Astrocyte (in vitro differentiated cells and primary cell): ENCODE results near the gene PITPNM3. TPM values are rescaled to one million over a fixed set of nuclear protein-coding genes. Genes with fewer than 3 reads are reported as not detected.

Experiments used
- DNase-seq: peaks from one replicate; pipeline ENCODE4 v3.0.0-alpha.2; 2010; ENCODE audit warnings: low read depth
- FAIRE-seq: peaks from 2 replicates; lab custom pipeline; 2011; peaks lifted over from hg19 to GRCh38; lab: Jason Lieb, UNC
- H2AFZ ChIP-seq: 2 replicates; pipeline ENCODE4 v1.6.0; 2012; ENCODE audit warnings: low read depth, low read length, inconsistent platforms
- H3K27ac ChIP-seq: 2 replicates; pipeline ENCODE4 v1.5.1; 2011; ENCODE audit warnings: low read depth, low read length, inconsistent platforms
- H3K27me3 ChIP-seq: 2 replicates; pipeline ENCODE4 v1.6.0; 2011; ENCODE audit warnings: low read length, inconsistent platforms; ENCODE audit not compliant: insufficient read depth
- H3K36me3 ChIP-seq: 2 replicates; pipeline ENCODE4 v1.5.1; 2011; ENCODE audit warnings: low read length, inconsistent platforms; ENCODE audit not compliant: insufficient read depth
- H3K4me1 ChIP-seq: 2 replicates; pipeline ENCODE4 v1.5.1; 2011; ENCODE audit warnings: low read length, inconsistent platforms; ENCODE audit not compliant: insufficient read depth
- H3K4me2 ChIP-seq: 2 replicates; pipeline ENCODE4 v1.6.0; 2012; ENCODE audit warnings: low read length, inconsistent platforms
- H3K4me3 ChIP-seq: 2 replicates; pipeline ENCODE4 v1.5.1; 2011; ENCODE audit warnings: low read depth, mild to moderate bottlenecking, low read length, inconsistent platforms; ENCODE audit not compliant: insufficient read depth
- H3K79me2 ChIP-seq: 2 replicates; pipeline ENCODE4 v1.6.0; 2012; ENCODE audit warnings: mild to moderate bottlenecking, low read length, inconsistent platforms; ENCODE audit not compliant: insufficient read depth
- H3K9ac ChIP-seq: 2 replicates; pipeline ENCODE4 v1.6.0; 2012; ENCODE audit warnings: mild to moderate bottlenecking, low read length, inconsistent platforms
- H3K9me3 ChIP-seq: 2 replicates; pipeline ENCODE4 v1.5.1; 2012; ENCODE audit warnings: low read depth, mild to moderate bottlenecking, low read length, inconsistent platforms; ENCODE audit not compliant: insufficient read depth
- H4K20me1 ChIP-seq: 2 replicates; pipeline ENCODE4 v1.6.0; 2012; ENCODE audit warnings: low read length, inconsistent platforms; ENCODE audit not compliant: insufficient read depth
- H3K27ac Mint-ChIP-seq: one replicate; pipeline ENCODE4 v1.8.0; 2021; ENCODE audit warnings: mild to moderate bottlenecking, mixed read lengths; ENCODE audit not compliant: unreplicated experiment
- H3K27me3 Mint-ChIP-seq: one replicate; pipeline ENCODE4 v1.8.0; 2021; ENCODE audit warnings: low read depth, mixed read lengths; ENCODE audit not compliant: unreplicated experiment
- H3K36me3 Mint-ChIP-seq: one replicate; pipeline ENCODE4 v1.8.0; 2021; ENCODE audit warnings: low read depth, mixed read lengths; ENCODE audit not compliant: unreplicated experiment
- H3K4me1 Mint-ChIP-seq: one replicate; pipeline ENCODE4 v1.8.0; 2021; ENCODE audit warnings: low read depth, mixed read lengths; ENCODE audit not compliant: unreplicated experiment
- H3K4me3 Mint-ChIP-seq: one replicate; pipeline ENCODE4 v1.8.0; 2021; ENCODE audit warnings: mild to moderate bottlenecking, moderate library complexity, mixed read lengths; ENCODE audit not compliant: unreplicated experiment
- H3K9me3 Mint-ChIP-seq: one replicate; pipeline ENCODE4 v1.8.0; 2021; ENCODE audit warnings: mild to moderate bottlenecking, mixed read lengths; ENCODE audit not compliant: unreplicated experiment
- CTCF ChIP-seq: IDR thresholded peaks from 2 replicates; pipeline ENCODE4 v1.5.1; 2011; ENCODE audit warnings: low read depth, mild to moderate bottlenecking, inconsistent platforms, low read length, moderate library complexity; ENCODE audit not compliant: insufficient read depth
- EZH2 ChIP-seq: IDR thresholded peaks from 2 replicates; pipeline ENCODE4 v1.6.1; 2012; ENCODE audit warnings: mild to moderate bottlenecking, low read length, inconsistent platforms; ENCODE audit not compliant: insufficient read depth
- total RNA-seq: library from RNA; stranded (reverse); gene quantifications from 2 replicates; pipeline ENCODE4 v1.2.1, GENCODE V29; 2021

PITPNM3 gene
- total RNA-seq, 1 donor from 2014 or later: 1.3 TPM

- Histone ChIP-seq H3K36me3 (no peaks in the 10 kb centered on the region), H3K4me2 (no peak overlapping the region), H4K20me1 (no peaks in the 10 kb centered on the region), H3K9ac (no peak overlapping the region), H3K27me3 (no peaks in the 10 kb centered on the region), H3K4me3 (no peak overlapping the region), H3K27ac (no peak overlapping the region), H3K79me2 (no peaks in the 10 kb centered on the region), H2AFZ (no peak overlapping the region), H3K9me3 (no peaks in the 10 kb centered on the region), H3K4me1 (peaks cover 16% of the 10 kb centered on the region)
- no peak for FAIRE-seq
- no peak for DNase-seq
- Mint-ChIP-seq H3K4me1 (peaks cover 23% of the 10 kb centered on the region), H3K27me3 (peaks cover 46% of the 10 kb centered on the region), H3K27ac (no peak overlapping the region), H3K36me3 (peaks cover 2% of the 10 kb centered on the region), H3K4me3 (no peak overlapping the region), H3K9me3 (peaks cover 3% of the 10 kb centered on the region)
- TF ChIP-seq CTCF: no peak
- TF ChIP-seq EZH2: no peak
Measured at GRCh38 chr17:6525141-6525540, 31.2 kb downstream of the PITPNM3 start.

GRCh38 chr17:6524520-6524919 lies 31.8 kb downstream of the PITPNM3 start:
- Histone ChIP-seq H3K27me3 (no peaks in the 10 kb centered on the region), H3K4me1 (peaks cover 16% of the 10 kb centered on the region), H3K36me3 (no peaks in the 10 kb centered on the region), H3K4me3 (no peak overlapping the region), H2AFZ (no peak overlapping the region), H3K9me3 (no peaks in the 10 kb centered on the region), H3K9ac (no peak overlapping the region), H3K4me2 (no peak overlapping the region), H4K20me1 (no peaks in the 10 kb centered on the region), H3K27ac (no peak overlapping the region), H3K79me2 (no peaks in the 10 kb centered on the region)
- Mint-ChIP-seq H3K27ac (no peak overlapping the region), H3K9me3 (peaks cover 3% of the 10 kb centered on the region), H3K4me3 (no peak overlapping the region), H3K27me3 (peaks cover 42% of the 10 kb centered on the region), H3K4me1 (peaks cover 23% of the 10 kb centered on the region), H3K36me3 (peaks cover 2% of the 10 kb centered on the region)
- no peak for TF ChIP-seq CTCF
- no peak for TF ChIP-seq EZH2
- DNase-seq (peak; percentile 29), FAIRE-seq (no peak)

- no peak overlapping the region for H3K9ac ChIP-seq
- peaks cover 16% of the 10 kb centered on the region for H3K4me1 ChIP-seq
- H3K4me2 ChIP-seq: peak overlapping the region; percentile 57
- H3K9me3 ChIP-seq: no peaks in the 10 kb centered on the region
- Mint-ChIP-seq H3K4me1 (peaks cover 23% of the 10 kb centered on the region), H3K4me3 (no peak overlapping the region), H3K36me3 (peaks cover 2% of the 10 kb centered on the region), H3K27me3 (peaks cover 36% of the 10 kb centered on the region), H3K27ac (no peak overlapping the region), H3K9me3 (peaks cover 3% of the 10 kb centered on the region)
- no peaks in the 10 kb centered on the region for H3K27me3 ChIP-seq
- H3K4me3 ChIP-seq: no peak overlapping the region
- no peaks in the 10 kb centered on the region for H3K36me3 ChIP-seq
- no peaks in the 10 kb centered on the region for H4K20me1 ChIP-seq
- no peaks in the 10 kb centered on the region for H3K79me2 ChIP-seq
- TF ChIP-seq CTCF (no peak), EZH2 (no peak)
- H2AFZ ChIP-seq: no peak overlapping the region
- DNase-seq (no peak), FAIRE-seq (no peak)
- no peak overlapping the region for H3K27ac ChIP-seq
Measured at GRCh38 chr17:6523809-6524355, 32.5 kb downstream of the PITPNM3 start.
